ENCODE data around the gene KIAA1671. TPM values are rescaled to one million over a fixed set of nuclear protein-coding genes. Genes with fewer than 3 reads are reported as not detected.
"Not testable (repeated sequence)": the region's sequence is repeated elsewhere in the genome, so short reads cannot be mapped to it uniquely, and the experiment has no call there.

The KIAA1671 gene
- total RNA-seq, 1 donor from 2014 or later = 11.5 TPM

DNA sequence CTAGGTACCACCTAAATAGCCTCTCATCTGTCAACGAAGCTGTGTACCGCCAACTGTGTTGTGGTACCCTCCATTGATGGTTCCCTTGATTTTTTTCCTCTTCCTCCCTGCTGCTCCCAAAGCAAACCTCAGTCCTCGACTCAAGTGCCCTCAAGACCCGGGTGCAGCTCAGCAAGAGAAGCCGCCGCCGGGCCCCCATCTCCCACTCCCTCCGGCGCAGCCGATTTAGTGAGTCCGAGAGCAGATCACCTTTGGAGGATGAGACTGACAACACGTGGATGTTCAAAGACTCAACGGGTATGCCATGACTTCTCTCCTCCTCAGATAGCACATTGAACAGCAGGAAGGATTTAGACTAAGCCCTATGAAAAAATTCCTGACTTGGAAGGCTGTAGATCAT lies 224.7 kb downstream of the KIAA1671 start:
- H3K36me3 ChIP-seq (ENCODE audit: control insufficient read depth in 3 of 3, insufficient read depth in 3 of 3, low read length in 3 of 3) = peaks cover 37 to 46% (median 40%) of the 10 kb centered on the region in 3 donors
- no peak overlapping the region for H3K9ac ChIP-seq (ENCODE audit: low read depth in 1 of 3, low read length in 3 of 3)
- no peak overlapping the region for H3K4me3 ChIP-seq (ENCODE audit: low read length in 3 of 3)
- H3K9me3 ChIP-seq (ENCODE audit: control insufficient read depth in 3 of 3, low read length in 3 of 3) = no peaks in the 10 kb centered on the region
- no peak overlapping the region for H3K27ac ChIP-seq (ENCODE audit: low read depth, low read length)
- no peaks in the 10 kb centered on the region for H3K27me3 ChIP-seq (ENCODE audit: control insufficient read depth in 3 of 3, insufficient read depth in 3 of 3, low read length in 3 of 3)
- no peaks in the 10 kb centered on the region for H3K4me1 ChIP-seq (ENCODE audit: control insufficient read depth in 3 of 3, insufficient read depth in 3 of 3, low read length in 3 of 3)

DNA sequence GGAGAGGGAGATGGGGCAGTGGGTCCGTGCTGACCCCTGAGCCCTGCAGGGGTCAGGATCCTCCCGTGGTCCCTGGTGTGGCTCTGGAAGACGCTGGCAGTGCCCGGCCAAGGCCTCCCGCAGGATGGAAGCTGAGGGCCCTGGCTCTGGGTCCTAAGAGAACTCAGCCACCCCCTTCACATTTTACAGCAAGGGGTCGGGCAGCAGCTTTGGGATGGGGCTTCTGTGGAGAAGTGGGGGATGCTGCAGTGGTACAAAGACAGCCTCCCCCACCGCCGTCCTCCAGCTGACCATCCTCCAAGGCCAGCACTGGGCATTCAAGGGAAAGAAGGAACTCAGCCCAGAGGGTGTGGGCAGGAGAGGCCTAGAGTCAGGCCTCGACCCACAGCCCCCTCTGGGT lies 225.4 kb downstream of the KIAA1671 start:
- Histone ChIP-seq H3K4me1 (ENCODE audit: control insufficient read depth in 3 of 3, insufficient read depth in 3 of 3, low read length in 3 of 3) (no peaks in the 10 kb centered on the region), H3K9me3 (ENCODE audit: control insufficient read depth in 3 of 3, low read length in 3 of 3) (no peaks in the 10 kb centered on the region), H3K27me3 (ENCODE audit: control insufficient read depth in 3 of 3, insufficient read depth in 3 of 3, low read length in 3 of 3) (no peaks in the 10 kb centered on the region), H3K27ac (ENCODE audit: low read depth, low read length) (no peak overlapping the region), H3K9ac (ENCODE audit: low read depth in 1 of 3, low read length in 3 of 3) (no peak overlapping the region), H3K4me3 (ENCODE audit: low read length in 3 of 3) (no peak overlapping the region), H3K36me3 (ENCODE audit: control insufficient read depth in 3 of 3, insufficient read depth in 3 of 3, low read length in 3 of 3) (peaks cover 41 to 52% (median 45%) of the 10 kb centered on the region in 3 donors)

DNA sequence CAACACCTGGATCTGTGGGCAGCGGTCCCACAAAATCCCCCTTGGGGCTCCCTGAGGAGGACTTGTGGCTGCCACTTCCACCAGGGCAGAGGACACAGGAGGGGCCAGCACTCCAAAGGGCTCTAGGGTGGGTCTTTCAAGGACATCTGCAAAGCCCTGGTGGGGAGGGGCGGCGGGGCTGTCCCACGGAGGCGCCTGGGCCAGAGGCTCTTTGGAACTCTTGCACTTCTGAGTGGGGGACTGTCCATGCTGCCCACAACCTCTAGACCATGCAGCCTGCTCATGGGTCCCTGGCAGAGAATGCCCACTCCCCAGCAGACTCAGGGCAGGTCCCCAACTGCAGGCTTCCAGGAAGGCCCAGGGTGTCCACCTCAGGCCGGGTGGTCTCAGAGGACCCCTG lies 225.8 kb downstream of the KIAA1671 start:
- H3K9ac ChIP-seq (ENCODE audit: low read depth in 1 of 3, low read length in 3 of 3); H3K27me3 ChIP-seq (ENCODE audit: control insufficient read depth in 3 of 3, insufficient read depth in 3 of 3, low read length in 3 of 3); H3K4me3 ChIP-seq (ENCODE audit: low read length in 3 of 3); H3K27ac ChIP-seq (ENCODE audit: low read depth, low read length); H3K9me3 ChIP-seq (ENCODE audit: control insufficient read depth in 3 of 3, low read length in 3 of 3); H3K4me1 ChIP-seq (ENCODE audit: control insufficient read depth in 3 of 3, insufficient read depth in 3 of 3, low read length in 3 of 3): not testable (repeated sequence)
- peaks cover 43 to 54% (median 47%) of the 10 kb centered on the region in 3 donors for H3K36me3 ChIP-seq (ENCODE audit: control insufficient read depth in 3 of 3, insufficient read depth in 3 of 3, low read length in 3 of 3)

DNA sequence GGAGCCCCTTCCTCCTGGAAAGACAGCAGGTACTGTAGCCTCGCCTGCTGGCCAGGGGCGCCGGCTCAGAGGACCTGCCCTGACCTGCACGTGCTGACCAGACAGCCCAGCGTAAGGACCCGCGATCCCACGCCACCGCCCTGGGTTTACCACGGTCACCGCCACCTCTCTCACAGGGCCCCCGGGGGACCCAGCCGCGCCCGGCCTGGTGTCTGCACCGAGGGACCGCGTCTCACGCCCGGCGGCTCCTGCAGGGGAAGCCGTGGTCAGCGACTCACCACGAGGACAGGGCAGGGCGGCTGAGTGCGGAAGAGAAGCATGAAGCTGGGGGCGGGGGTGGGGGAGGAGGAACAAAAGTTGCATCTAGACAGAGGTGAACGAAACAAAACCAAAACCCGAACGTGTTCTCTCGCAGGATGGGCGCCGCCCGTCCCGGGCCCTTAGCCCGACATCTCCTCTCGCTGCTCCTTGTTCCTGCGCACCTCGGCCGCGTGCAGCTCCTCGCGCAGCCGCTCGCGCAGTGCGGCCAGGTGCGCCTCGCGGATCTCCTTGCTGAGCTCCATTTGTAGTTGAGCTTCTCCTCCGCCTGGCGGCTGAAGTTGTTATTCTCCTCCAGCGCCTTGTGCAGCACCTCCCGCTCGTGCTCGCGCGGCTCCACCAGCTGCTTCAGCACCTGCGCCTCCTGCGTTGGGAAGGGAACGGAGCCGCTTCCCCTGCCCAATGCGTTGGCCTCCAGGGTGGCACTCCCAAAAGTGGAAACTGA lies 226.5 kb downstream of the KIAA1671 start:
- peaks cover 43 to 54% (median 45%) of the 10 kb centered on the region in 3 donors for H3K36me3 ChIP-seq (ENCODE audit: control insufficient read depth in 3 of 3, insufficient read depth in 3 of 3, low read length in 3 of 3)
- not testable (repeated sequence) for H3K4me3 ChIP-seq (ENCODE audit: low read length in 3 of 3); H3K9ac ChIP-seq (ENCODE audit: low read depth in 1 of 3, low read length in 3 of 3); H3K4me1 ChIP-seq (ENCODE audit: control insufficient read depth in 3 of 3, insufficient read depth in 3 of 3, low read length in 3 of 3); H3K27me3 ChIP-seq (ENCODE audit: control insufficient read depth in 3 of 3, insufficient read depth in 3 of 3, low read length in 3 of 3); H3K27ac ChIP-seq (ENCODE audit: low read depth, low read length); H3K9me3 ChIP-seq (ENCODE audit: control insufficient read depth in 3 of 3, low read length in 3 of 3)

DNA sequence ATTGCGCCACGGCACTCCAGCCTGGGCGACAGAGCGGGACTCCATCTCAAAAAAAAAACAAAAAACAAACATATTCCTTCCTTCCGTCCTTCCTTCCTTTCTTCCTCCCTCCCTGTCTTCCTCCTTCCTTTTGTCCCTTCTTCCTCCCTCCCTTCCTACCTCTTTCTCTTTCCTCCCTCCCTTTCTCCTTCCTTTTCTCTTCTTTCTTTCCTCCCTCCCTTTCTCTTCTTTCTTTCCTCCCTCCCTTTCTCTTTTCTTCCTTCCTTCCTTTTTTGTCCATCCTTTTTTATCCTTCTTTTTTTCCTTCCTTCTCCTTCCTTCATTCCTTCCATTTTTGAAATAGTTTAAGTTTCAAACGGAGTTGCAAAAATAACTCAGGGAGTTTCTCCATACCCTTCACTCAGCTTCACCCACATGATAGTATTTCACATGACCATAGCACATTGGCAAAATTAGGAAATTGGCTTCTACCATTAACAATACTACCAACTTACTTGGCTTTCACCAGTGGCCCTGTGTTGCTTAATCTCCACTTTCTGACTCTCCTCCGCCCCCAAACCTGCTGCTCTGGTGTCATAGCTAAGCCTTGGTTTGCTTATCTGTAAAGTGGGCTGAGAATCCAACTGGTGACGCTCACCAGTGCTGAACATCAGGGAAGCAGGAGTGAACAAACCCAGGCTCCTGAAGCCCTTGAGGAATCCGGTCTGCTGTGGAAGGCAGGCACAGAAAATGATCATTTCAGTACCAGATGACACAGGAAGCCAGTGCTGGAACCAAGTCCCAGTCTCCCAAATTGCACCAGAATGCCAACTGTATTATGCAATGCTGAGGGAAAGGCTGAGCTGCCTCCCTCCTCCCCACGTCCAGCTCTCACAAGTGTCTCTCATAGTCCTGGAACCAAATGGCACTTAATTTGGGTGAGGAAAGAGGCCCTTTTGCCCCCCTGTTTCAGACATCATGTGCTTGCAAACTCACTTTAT lies 229.9 kb downstream of the KIAA1671 start:
- H3K4me3 ChIP-seq (ENCODE audit: low read length in 3 of 3) = no peak overlapping the region
- H3K36me3 ChIP-seq (ENCODE audit: control insufficient read depth in 3 of 3, insufficient read depth in 3 of 3, low read length in 3 of 3) = peaks cover 49 to 56% (median 53%) of the 10 kb centered on the region in 3 donors
- H3K4me1 ChIP-seq (ENCODE audit: control insufficient read depth in 3 of 3, insufficient read depth in 3 of 3, low read length in 3 of 3) = no peaks in the 10 kb centered on the region
- H3K9me3 ChIP-seq (ENCODE audit: control insufficient read depth in 3 of 3, low read length in 3 of 3) = no peaks in the 10 kb centered on the region
- H3K27me3 ChIP-seq (ENCODE audit: control insufficient read depth in 3 of 3, insufficient read depth in 3 of 3, low read length in 3 of 3) = no peaks in the 10 kb centered on the region
- no peak overlapping the region for H3K9ac ChIP-seq (ENCODE audit: low read depth in 1 of 3, low read length in 3 of 3)
- H3K27ac ChIP-seq (ENCODE audit: low read depth, low read length) = no peak overlapping the region

DNA sequence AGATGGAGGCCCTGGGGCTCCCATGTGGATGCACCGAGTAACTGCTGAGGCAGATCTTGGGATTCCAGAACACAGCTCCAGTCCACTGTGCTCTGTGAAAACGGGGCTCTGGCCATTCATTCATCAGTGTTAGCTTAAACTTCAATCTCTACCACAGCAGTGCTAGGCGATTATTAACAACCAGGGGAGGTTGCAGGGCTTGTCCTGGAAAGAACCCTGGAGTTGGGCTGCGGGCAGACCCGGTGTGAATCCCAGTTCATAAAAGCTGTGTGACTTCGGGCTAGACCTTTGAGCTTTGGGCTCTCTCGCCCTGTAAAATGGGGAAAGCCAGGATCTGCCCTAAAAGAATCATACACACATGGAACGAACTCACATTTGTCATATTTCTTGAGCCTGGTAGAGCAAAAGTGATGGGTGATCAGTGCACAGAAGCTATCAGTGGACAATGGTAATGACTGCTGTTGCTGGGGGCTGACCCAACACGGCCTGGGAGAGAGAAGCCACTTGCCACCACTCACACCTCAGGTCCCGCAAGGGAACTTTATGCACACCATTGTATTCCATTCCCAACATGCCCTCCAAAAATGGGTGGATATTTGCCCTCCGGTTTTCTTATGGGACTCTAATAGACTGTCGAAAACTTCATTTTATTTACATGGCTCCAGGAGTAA lies 231.6 kb downstream of the KIAA1671 start:
- no peak overlapping the region for H3K4me3 ChIP-seq (ENCODE audit: low read length in 3 of 3)
- H3K9me3 ChIP-seq (ENCODE audit: control insufficient read depth in 3 of 3, low read length in 3 of 3) = no peaks in the 10 kb centered on the region
- no peak overlapping the region for H3K27ac ChIP-seq (ENCODE audit: low read depth, low read length)
- H3K27me3 ChIP-seq (ENCODE audit: control insufficient read depth in 3 of 3, insufficient read depth in 3 of 3, low read length in 3 of 3) = no peaks in the 10 kb centered on the region
- H3K9ac ChIP-seq (ENCODE audit: low read depth in 1 of 3, low read length in 3 of 3) = no peak overlapping the region
- peaks cover 49 to 53% (median 51%) of the 10 kb centered on the region in 3 donors for H3K36me3 ChIP-seq (ENCODE audit: control insufficient read depth in 3 of 3, insufficient read depth in 3 of 3, low read length in 3 of 3)
- H3K4me1 ChIP-seq (ENCODE audit: control insufficient read depth in 3 of 3, insufficient read depth in 3 of 3, low read length in 3 of 3) = no peaks in the 10 kb centered on the region

DNA sequence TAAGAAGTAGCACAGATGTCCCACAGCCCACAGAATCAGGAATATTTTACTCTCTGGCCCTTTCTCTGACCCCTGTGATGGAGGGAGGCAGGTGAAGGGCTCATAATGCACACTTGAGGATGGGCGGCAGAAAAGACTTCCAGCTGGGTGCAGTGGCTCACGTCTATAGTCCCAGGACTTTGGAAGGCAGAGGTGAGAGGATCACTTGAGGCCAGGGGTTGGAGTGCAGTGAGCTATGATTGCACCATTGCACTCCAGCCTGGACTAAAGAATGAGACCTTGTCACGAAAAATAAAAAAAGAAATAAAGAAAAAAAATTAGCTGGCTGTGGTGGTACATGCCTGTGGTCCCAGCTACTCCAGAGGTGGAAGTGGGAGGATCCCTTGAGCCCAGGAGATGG lies 233.6 kb downstream of the KIAA1671 start:
- no peaks in the 10 kb centered on the region for H3K4me1 ChIP-seq (ENCODE audit: control insufficient read depth in 3 of 3, insufficient read depth in 3 of 3, low read length in 3 of 3)
- H3K27ac ChIP-seq (ENCODE audit: low read depth, low read length) = no peak overlapping the region
- H3K4me3 ChIP-seq (ENCODE audit: low read length in 3 of 3) = no peak overlapping the region
- H3K9ac ChIP-seq (ENCODE audit: low read depth in 1 of 3, low read length in 3 of 3) = no peak overlapping the region
- no peaks in the 10 kb centered on the region for H3K9me3 ChIP-seq (ENCODE audit: control insufficient read depth in 3 of 3, low read length in 3 of 3)
- H3K27me3 ChIP-seq (ENCODE audit: control insufficient read depth in 3 of 3, insufficient read depth in 3 of 3, low read length in 3 of 3) = no peaks in the 10 kb centered on the region
- peaks cover 53 to 57% (median 55%) of the 10 kb centered on the region in 3 donors for H3K36me3 ChIP-seq (ENCODE audit: control insufficient read depth in 3 of 3, insufficient read depth in 3 of 3, low read length in 3 of 3)

DNA sequence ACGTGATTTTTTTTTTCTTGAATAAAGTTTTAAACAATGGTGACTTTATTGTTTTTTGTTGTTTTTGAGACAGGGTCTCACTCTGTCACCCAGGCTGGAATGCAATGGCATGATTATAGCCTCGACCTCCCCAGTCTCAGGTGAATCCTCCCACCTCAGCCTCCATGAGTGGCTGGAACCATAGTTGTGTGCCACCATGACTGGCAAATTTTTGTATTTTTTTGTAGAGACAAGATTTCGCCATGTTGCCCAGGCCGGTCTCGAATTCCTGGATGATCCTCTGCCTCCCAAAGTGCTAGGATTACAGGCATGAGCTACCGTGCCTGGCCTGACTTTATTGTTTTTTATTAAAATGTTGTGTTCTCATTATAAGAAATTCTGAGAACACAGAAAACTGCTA lies 235.0 kb downstream of the KIAA1671 start:
- no peak overlapping the region for H3K27ac ChIP-seq (ENCODE audit: low read depth, low read length)
- H3K9ac ChIP-seq (ENCODE audit: low read depth in 1 of 3, low read length in 3 of 3) = no peak overlapping the region
- no peak overlapping the region for H3K4me3 ChIP-seq (ENCODE audit: low read length in 3 of 3)
- no peaks in the 10 kb centered on the region for H3K4me1 ChIP-seq (ENCODE audit: control insufficient read depth in 3 of 3, insufficient read depth in 3 of 3, low read length in 3 of 3)
- peaks cover 56 to 62% (median 56%) of the 10 kb centered on the region in 3 donors for H3K36me3 ChIP-seq (ENCODE audit: control insufficient read depth in 3 of 3, insufficient read depth in 3 of 3, low read length in 3 of 3)
- H3K9me3 ChIP-seq (ENCODE audit: control insufficient read depth in 3 of 3, low read length in 3 of 3) = no peaks in the 10 kb centered on the region
- no peaks in the 10 kb centered on the region for H3K27me3 ChIP-seq (ENCODE audit: control insufficient read depth in 3 of 3, insufficient read depth in 3 of 3, low read length in 3 of 3)

DNA sequence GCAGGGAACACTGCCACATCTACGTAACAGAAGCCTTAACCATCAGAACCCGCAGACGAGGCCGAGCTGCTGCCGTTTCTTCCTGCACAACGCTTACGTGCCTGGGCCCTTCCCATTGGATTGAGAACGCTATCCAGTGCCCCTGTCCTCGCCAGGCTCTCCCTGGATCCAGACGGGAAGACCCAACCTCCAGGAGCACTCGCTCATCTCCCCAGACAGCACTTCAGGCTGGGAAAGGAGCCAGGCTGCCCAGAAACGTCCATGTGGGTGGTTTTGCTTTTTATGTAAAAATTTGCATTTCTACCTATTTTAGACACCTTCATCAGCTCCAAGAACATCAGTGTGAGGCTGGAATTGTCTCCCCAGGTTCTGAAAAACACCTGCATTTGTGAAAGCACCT lies 239.9 kb downstream of the KIAA1671 start:
- Histone ChIP-seq H3K4me3 (ENCODE audit: low read length in 3 of 3) (no peak overlapping the region), H3K4me1 (ENCODE audit: control insufficient read depth in 3 of 3, insufficient read depth in 3 of 3, low read length in 3 of 3) (no peaks in the 10 kb centered on the region), H3K36me3 (ENCODE audit: control insufficient read depth in 3 of 3, insufficient read depth in 3 of 3, low read length in 3 of 3) (peaks cover 34 to 58% (median 48%) of the 10 kb centered on the region in 3 donors), H3K27ac (ENCODE audit: low read depth, low read length) (no peak overlapping the region), H3K9ac (ENCODE audit: low read depth in 1 of 3, low read length in 3 of 3) (no peak overlapping the region), H3K9me3 (ENCODE audit: control insufficient read depth in 3 of 3, low read length in 3 of 3) (no peaks in the 10 kb centered on the region), H3K27me3 (ENCODE audit: control insufficient read depth in 3 of 3, insufficient read depth in 3 of 3, low read length in 3 of 3) (no peaks in the 10 kb centered on the region)
